GM20431 (cell line): ENCODE results near the gene PI4KA.
"Not testable (repeated sequence)": the region's sequence is repeated elsewhere in the genome, so short reads cannot be mapped to it uniquely, and the experiment has no call there.

ENCODE experiments used
- in situ Hi-C: fragments of 300-500 bp; cut with MseI, MboI; formaldehyde crosslinking; loops from one replicate; pipeline ENCODE4 v1.15.0; 2020; ENCODE audit warnings: low sequenced_read_pairs; ENCODE audit not compliant: unreplicated experiment

PI4KA gene

DNA sequence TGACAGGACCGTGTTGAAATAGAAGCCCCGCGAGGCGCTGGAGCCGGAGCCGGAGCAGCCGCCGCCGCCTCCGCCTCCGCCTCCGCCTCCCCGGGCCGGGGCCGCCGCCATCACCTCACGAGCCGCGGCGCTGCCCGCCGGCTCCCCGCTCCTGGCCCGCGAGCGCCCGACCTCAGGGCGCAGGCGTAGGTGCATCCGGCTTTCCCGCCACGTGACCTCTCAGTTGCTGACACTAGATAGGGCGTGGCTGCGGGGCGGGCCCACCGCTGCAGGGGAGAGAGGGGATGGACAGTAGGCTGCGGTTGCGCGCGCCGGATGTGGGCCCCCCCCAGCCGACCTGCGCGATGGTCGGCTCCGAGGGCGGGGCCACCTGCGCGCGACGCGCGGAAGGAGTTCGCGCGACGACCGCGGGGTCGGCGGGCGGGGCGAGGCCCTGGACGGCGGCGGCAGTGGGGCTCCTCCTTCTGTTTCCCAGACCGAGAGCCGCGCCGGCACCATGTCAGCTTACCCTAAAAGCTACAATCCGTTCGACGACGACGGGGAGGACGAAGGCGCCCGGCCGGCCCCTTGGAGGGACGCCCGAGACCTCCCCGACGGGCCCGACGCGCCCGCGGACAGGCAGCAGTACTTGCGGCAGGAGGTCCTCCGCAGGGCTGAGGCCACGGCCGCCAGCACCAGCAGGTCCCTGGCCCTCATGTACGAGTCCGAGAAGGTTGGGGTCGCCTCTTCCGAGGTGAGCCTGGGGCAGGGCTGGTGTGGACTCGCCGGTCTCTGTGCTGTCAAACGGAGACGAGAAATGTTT, at the start of gene PI4KA, which contains the start of gene SNAP29:
Gene PI4KA (minus strand): TSS at position 197 of the 802 bp plus-strand sequence. CDS start 86 bp downstream, at position 111.
Gene SNAP29 (plus strand): TSS at position 393 of the 802 bp plus-strand sequence. CDS start 104 bp downstream, at position 497.
- in situ Hi-C loops: no loop called here

DNA sequence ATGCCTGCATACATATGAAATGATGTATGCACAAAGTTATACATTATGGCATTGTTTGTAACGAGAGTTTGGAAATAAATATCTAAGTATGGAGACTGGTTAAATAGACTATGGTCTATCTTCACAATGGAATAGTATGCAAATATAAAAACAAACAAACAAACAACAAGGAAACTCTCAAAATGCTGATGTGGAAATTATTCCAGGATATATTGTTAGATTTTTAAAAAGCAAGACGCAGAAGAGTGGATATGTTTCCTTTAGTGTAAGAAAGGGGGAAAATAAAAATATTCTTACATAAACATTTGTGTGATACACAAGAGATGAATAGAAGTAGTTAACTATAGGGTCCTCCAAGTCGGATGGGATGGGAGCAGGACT, 47.8 kb upstream of the PI4KA start:
- in situ Hi-C loops: no loop called here

DNA sequence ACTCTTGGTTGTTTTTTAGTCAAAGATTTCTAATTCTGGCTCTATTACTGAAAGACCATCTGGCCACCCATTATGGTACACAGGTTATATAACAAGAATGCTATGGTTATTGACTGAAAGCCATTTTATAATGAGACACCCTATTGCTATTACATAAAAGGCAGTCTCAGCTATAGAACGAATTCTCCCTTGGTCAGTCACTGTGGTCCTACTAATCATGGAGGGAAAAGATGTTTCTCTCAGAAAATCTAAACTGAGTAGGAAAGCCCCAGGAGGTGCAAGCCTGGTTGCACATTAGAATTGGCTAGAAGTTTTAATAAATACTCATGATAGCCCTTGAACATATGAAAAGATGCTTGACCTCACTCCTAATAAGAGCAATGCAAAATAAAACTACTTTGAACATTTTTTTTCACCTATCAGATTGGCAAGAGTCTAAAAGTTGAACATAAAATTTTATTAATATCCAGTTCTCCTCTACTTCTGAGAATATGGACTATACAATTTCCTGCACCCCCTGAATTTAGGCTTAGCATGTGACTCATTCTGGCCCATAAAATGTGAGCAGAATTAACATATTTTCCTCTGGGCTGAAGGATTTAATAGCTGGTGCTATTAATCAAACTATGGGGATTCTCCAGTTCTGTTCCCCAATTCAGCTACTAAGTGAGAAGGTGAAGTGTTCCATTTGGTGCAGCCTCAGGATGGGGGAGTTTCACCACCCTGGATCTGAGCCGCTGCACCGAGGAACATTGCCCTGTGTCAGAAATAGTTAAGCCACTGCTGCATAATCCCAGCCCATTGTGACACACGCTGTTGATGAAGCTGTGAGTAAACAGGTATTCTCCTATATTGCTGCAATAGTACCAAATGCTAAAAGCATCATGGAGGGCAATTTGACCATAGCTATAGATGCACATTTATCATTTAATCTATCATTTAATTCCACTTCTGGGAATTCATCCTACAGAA, 47.1 kb upstream of the PI4KA start:
- in situ Hi-C loops: no loop called here

DNA sequence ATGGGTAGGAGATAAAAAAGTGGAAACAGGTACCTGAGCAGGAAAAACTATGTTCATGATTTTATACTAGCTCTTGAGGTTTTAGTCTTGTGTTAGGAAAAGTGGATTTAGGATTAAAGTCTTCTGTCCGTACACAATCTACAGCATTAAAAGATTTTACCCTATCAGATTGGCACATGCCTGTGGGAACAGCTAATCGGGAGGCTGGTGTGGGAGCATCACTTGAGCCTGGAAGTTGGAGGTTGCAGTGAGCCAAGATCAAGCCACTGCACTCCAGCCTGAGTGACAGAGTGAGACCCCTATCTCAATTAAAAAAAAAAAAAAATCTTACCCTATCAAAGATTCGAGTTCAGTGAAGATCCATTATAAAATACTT, 46.4 kb upstream of the PI4KA start:
- in situ Hi-C loops: no loop called here

DNA sequence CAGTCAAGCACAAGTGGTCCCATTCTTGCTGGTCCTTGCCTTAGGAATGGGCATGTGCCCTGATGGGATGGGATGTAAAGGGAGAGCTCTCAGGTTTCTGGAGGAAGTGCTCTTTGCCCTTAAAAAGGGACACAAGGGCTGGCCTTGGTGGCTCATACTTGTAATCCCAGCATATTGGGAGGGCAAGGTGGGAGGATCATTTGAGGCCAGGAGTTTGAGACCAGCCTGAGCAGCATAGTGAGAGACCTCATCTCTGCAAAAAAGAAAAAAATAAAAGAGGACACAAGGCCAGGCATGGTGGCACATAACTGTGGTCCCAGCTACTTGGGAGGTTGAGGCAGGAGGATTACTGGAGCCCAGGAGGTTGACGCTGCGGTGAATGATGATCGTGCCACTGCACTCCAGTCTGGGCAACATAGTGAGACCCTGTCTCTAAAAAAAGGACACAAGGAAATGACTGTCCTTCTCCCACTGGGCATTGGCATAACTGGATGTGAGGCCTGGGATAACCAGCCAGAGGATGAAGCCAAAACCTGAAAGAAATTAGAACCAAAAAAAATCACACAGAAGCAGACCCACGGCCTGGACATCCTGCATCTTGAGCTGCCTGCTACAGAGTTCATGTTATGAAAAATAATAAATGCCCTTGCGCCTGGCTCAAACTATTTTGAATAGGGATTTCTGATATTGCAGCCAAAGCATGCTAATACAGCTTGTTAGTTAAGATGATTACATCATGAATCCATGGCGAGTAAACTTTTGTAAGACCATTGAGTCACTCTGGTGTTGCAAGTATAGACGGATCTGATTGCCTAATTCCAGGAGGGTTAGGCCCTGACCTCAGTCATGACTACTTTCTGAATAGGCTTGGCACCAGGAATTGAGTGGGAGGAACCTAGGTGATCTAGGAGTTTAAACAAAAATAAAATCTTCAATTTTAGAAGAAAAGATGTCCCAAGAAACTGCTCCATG, 45.7 kb upstream of the PI4KA start:
- in situ Hi-C loops: no loop called here

DNA sequence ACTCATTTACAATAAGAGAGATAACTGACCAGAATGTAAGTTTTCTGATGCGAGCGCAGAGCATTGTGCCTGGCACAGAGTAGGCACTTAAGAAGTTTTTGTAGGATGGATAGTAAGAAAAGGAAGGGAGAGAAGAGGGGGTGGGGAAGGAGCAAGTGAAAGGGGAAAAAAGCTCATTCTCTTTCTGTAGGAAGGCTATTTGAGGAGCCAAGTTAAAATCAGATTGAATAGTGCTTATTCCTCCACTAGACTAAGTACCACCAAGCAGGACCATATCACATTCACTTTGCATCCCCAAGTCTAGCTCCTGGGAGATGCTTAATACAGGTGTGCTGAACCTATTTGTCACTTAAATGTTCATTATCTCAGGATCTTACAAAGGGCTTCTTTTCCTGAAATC, 44.5 kb upstream of the PI4KA start:
- in situ Hi-C loops: no loop called here

DNA sequence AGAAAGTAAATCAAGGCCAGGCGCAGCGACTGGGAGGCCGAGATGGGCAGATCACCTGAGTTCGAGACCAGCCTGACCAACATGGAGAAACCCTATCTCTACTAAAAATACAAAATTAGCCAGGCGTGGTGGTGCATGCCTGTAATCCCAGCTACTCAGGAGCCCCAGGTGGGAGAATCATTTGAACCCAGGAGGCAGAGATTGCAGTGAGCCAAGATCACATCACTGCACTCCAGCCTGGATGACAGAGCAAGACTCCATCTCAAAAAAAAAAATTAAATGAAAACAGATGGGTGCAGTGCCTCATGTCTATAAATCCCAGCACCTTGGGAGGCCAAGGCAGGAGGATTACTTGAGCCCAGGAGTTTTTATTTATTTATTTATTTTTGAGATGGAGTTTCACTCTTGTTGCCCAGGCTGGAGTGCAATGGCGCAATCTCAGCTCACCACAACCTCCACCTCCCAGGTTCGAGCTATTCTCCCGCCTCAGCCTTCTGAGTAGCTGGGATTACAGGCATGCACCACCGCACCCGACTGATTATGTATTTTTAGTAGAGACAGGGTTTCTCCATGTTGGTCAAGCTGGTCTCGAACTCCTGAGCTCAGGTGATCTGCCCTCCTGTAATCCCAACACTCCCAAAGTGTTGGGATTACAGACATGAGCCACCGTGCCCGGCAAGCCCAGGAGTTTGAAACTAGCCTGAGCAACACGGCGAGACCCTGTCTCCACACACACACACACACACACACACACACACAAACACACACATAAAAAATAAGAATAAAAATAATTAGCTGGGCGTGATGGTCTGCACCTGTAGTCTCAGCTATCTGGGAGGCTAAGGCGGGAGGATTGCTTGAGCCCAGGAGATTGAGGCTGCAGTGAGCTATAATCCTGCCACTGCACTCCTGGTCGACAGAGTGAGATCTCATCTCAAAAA, 42.8 kb upstream of the PI4KA start:
- in situ Hi-C loops: not testable (repeated sequence)

DNA sequence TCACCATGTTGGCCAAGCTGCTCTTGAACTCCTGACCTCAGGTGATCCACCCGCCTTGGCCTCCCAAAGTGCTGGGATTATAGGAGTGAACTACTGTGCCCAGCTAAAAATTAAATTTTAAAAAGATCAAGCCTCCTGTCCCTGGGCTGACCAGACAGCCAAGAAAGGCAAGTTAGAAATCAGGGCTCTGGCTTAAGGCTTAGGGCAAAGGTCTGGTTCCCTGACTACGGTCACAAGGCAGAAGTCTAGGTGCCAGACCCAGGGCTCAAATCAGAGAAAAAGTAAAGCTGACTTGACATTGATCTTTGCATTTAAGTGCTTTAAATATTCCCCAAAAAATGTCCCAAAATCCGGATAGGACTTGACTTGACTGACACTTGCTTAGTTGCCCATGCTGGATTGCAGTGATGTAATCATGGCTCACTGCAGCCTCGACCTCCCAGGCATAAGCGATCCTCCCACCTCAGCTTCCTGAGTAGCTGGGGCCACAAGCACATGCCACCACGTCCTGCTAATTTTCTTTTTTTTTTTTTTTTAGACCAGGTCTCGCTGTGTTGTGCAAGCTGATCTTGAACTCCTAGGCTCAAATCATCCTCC, 41.3 kb upstream of the PI4KA start:
- in situ Hi-C loops: no loop called here

DNA sequence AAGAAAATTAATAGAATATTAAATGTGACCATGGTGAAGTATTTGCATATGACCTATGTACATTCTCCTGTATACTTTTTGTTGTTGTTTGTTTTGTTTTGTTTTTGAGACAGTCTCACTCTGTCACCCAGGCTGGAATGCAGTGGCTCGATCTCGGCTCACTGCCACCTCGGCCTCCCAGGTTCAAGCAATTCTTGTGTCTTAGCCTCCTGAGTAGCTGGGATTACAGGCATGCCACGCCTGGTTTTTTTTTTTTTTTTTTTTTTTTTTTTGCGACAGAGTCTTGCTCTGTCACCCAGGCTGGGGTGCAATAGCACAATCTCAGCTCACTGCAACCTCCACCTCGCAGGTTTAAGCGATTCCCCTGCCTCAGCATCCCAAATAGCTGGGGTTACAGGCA, 39.1 kb upstream of the PI4KA start:
- in situ Hi-C loops: not testable (repeated sequence)

DNA sequence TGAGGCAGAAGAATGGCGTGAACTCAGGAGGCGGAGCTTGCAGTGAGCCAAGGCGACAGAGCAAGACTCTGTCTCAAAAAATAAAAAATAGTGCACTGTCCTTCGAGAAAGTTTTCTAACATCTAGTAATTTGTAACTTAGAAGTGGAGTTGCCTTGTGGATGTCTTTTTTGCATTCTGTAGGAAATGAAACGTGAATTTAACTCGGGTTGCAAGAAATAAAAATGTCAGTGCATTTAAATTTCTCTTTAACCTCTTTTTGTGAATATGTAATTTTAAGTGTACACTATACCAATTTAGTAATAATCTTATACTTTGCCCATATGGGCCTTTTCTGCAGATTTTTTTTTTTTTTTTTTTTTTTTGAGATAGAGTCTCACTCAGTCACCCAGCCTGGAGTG, 32.4 kb upstream of the PI4KA start:
- in situ Hi-C loops: no loop called here

DNA sequence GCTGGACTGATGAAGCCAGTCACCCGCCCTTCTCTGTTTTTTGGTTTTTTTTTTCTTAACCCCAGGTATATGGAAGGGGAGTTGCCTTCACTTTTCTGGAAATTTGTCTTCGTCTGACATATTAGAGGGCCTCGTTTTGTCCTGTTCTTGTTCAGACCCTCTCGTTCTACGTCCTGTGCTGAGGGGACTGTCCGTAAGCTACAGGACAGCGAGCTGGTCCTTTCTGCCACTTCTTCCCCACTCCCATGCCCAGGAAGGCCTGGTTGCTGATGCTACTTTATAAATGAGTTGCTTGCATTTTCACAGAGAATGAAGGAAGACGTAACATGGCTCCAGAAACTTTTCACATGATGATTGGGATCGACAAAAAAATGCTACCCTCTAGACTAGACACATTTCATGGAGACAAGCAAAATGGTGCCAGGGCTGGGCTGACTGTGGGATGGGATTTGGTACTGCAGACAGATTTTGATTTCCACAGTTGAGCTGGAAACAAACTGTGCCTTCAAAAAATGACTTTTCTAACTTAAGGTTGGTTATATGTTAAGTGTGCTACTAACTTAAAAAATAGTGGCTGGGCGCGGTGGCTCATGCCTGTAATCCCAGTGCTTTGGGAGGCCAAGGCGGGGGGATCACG, 31.4 kb upstream of the PI4KA start:
- in situ Hi-C loops: no loop called here

DNA sequence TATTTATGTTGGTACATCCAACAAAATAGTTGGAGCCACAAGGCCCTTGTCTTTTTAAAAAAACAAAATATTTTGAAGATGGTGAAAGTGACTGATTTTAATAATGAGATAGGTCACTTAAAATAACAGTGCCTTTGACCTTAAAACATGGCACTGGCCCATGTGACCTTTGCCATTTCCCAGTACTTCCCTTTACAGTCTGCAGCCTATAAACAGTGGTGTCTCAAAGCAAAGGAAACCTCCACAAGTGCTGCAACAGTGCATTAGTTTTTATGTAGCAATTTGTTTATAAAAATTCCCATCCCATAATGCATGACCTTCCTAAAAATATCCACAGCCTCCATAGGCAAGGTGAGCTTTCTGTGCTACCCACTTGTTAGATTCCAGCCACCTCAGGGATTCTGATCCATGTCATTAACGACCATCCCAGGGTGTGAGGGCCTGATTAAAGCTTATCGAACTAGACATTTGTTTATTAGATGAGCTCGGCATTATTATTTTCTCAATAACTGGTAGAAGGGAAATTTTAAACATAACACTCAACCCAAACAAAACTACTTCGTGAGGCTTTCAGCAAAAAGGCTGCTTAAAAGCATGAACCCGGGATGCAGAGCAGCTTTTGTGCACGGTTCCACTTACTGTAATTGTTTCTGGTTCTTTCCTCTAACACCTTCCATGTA, 30.6 kb upstream of the PI4KA start:
- in situ Hi-C loops: no loop called here

DNA sequence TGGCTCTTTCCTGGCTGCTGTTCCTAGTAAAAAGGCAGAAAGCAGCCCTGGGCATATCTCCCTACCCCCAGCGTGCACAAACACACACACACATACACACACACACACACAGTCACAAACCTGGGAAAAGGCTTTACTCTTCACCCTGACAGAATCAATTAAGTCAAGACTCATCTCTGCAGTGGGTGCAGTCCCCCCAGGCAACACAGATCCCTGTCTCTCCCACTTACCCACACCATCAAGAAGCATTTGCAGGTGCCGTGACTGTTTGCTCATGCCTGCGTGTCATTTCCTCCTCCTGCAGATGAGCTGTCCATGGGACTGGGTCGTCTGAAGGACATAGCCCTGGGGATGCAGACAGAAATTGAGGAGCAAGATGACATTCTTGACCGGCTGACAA, 28.8 kb upstream of the PI4KA start:
- in situ Hi-C loops: no loop called here

DNA sequence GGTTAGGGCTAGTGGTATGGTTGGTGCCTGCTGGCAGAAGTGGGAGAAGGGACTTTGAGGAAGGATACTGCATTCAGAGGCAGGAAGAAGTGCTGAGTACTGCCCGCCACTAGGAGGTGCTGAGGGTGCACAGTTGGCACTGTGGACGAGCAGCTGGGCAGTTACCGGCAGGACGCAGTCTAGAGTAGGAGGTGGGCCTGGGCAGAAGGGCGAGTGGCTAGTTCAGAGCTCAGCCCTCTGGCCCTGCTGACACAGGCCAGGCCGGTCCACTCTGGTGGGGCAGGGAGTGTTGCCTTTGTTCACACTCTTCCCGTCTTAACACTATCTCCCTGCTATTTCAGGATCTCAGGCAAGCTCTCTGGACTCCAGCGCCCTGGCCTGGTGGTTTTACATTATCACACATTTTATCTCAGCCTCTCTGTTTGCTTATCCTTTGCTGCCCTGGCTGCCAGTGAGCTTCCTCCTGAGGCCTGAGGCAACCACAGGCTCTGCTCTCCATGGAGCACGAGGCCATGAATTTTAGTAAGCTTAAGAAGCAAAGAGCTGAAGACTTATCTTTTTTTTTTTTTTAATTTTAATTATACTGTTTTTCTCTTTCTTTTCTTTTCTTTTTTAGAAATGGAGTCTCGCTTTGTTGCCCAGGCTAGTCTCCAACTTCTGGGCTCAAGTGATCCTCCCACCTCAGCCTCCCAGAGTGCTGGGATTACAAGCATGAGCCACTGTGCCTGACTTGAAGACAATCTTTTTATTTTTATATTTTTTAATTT, 27.1 kb upstream of the PI4KA start:
- in situ Hi-C loops: no loop called here

DNA sequence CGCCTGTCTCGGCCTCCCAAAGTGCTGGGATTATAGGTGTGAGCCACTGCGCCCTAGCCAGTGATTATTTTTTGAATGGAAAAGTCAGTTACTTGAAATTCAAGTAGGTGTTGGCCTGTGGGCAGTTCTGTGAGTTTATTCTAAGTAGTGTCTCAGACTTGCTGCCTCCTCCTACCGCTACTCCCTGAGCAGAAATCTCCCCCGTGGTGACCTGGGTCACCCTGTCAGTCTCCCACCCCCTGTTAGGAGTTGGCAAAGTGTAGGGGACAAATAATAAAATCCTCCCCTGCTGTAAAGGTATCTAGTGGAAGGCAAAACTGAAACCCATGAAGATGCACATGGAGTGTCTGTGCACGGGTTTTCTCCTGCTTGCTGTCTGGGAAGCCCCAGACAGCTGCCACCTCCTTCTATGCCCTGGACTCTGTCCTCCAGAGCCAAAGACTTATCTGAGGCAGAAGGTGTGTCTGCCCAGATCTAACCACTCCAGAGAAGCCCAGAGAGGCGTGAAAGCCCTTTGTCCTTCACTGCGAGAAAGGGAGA, 26.5 kb upstream of the PI4KA start:
- in situ Hi-C loops: no loop called here

DNA sequence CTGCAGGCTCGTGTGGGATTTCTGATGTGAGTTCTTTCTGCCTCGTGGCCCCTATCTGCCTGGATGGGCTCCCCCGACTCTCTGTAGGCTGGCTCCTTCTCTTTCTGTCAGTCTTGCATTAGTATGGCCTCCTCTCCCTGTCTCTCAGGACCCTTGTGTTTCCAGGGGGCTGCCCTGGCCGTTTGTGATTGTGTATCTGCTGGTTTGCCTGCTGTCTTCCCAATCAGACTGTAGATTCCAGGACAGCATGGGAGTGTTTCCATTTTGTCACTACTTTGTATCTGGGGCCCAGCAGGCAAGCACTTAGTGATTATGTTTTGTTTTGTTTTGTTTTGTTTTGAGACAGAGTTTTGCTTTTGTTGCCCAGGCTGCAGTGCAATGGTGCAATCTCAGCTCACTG, 25.8 kb upstream of the PI4KA start:
- in situ Hi-C loops: no loop called here
